Transverse colon (tissue), 3 donors: ENCODE measurements around the gene LMF1.

Experiments
- CTCF ChIP-seq, 5 experiments: fragments of 200-600 bp in 3 of 5; fragments of 450-650 bp in 2 of 5; sonication (generic) in 3 of 5; IDR thresholded peaks; 1 replicate in 2 of 5; 2 replicates in 3 of 5; pipeline ENCODE4 v1.5.1; 2016 to 2017; ENCODE audit warnings: antibody characterized with exemption in 5 of 5, inconsistent platforms in 3 of 5, mild to moderate bottlenecking in 2 of 5, moderate library complexity in 1 of 5
- POLR2A ChIP-seq: fragments of 450-650 bp; IDR thresholded peaks from one replicate; pipeline ENCODE4 v1.6.1; 2016; ENCODE audit warnings: antibody characterized with exemption, mild to moderate bottlenecking, moderate library complexity

- TF ChIP-seq POLR2A (no peak), CTCF (IDR thresholded peaks at IDR 0.05) (no peak)
Observed at GRCh38 chr16:867421-868385, 103.1 kb downstream of the LMF1 start.
